ENCODE results near the gene LAMA2. TPM values are rescaled to one million over a fixed set of nuclear protein-coding genes. Genes with fewer than 3 reads are reported as not detected.

LAMA2 gene
- total and polyA plus RNA-seq, 2 experiments from 2014 or later = 0.91 to 6.4 TPM

- ATAC-seq = no peak
- Mint-ChIP-seq H3K9me3 (no peaks in the 10 kb centered on the region), H3K27ac (no peak overlapping the region), H3K4me3 (no peak overlapping the region), H3K27me3 (ENCODE audit: insufficient read depth, low read depth, poor library complexity) (no peaks in the 10 kb centered on the region), H3K36me3 (ENCODE audit: low read depth) (no peaks in the 10 kb centered on the region), H3K4me1 (peaks cover 9% of the 10 kb centered on the region; the same call in 2 of the 3 replicates)
- no peaks in the 10 kb centered on the region for H3K27me3 ChIP-seq (ENCODE audit: insufficient read depth)
- no peak overlapping the region for H3K27ac ChIP-seq (ENCODE audit: low read depth)
- no peaks in the 10 kb centered on the region for H4K20me1 ChIP-seq (replicated peaks; ENCODE audit: insufficient read depth)
- H3K4me2 ChIP-seq = no peak overlapping the region
- no peaks in the 10 kb centered on the region for H3K4me1 ChIP-seq (ENCODE audit: insufficient read depth)
- H3K4me3 ChIP-seq = no peak overlapping the region
- TF ChIP-seq STAT1 (IDR thresholded peaks at IDR 0.05; ENCODE audit: unreplicated experiment) = no peak
- no peak for TF ChIP-seq NANOG (IDR thresholded peaks at IDR 0.05; ENCODE audit: borderline replicate concordance)
- no peak for TF ChIP-seq ZNF331 (CRISPR knock-in tag; IDR thresholded peaks at IDR 0.05; ENCODE audit: low read depth)
- H3K79me2 ChIP-seq (replicated peaks; ENCODE audit: insufficient read depth) = no peaks in the 10 kb centered on the region
- no peaks in the 10 kb centered on the region for H3F3A ChIP-seq (replicated peaks; ENCODE audit: low read depth)
- no peaks in the 10 kb centered on the region for H3K36me3 ChIP-seq (ENCODE audit: insufficient read depth)
- no peak overlapping the region for H2AFZ ChIP-seq
- no peak for DNase-seq (ENCODE audit: low spot score)
- no peaks in the 10 kb centered on the region for H3K9me2 ChIP-seq (ENCODE audit: insufficient read depth)
Observed at GRCh38 chr6:129098061-129098553, 215.2 kb downstream of the LAMA2 start.

GRCh38 chr6:129099696-129100095 lies 216.8 kb downstream of the LAMA2 start:
- Mint-ChIP-seq H3K27ac (no peak overlapping the region), H3K36me3 (ENCODE audit: low read depth) (no peaks in the 10 kb centered on the region), H3K4me3 (no peak overlapping the region), H3K27me3 (ENCODE audit: insufficient read depth, low read depth, poor library complexity) (no peaks in the 10 kb centered on the region), H3K9me3 (no peaks in the 10 kb centered on the region), H3K4me1 (peaks cover 10% of the 10 kb centered on the region; the same call in 2 of the 3 replicates)
- Histone ChIP-seq H3K9me2 (ENCODE audit: insufficient read depth) (no peaks in the 10 kb centered on the region), H4K20me1 (replicated peaks; ENCODE audit: insufficient read depth) (no peaks in the 10 kb centered on the region), H3K79me2 (replicated peaks; ENCODE audit: insufficient read depth) (no peaks in the 10 kb centered on the region), H3F3A (replicated peaks; ENCODE audit: low read depth) (no peaks in the 10 kb centered on the region), H3K4me3 (no peak overlapping the region), H3K4me2 (no peak overlapping the region), H3K36me3 (ENCODE audit: insufficient read depth) (no peaks in the 10 kb centered on the region), H2AFZ (no peak overlapping the region), H3K27me3 (ENCODE audit: insufficient read depth) (no peaks in the 10 kb centered on the region), H3K4me1 (ENCODE audit: insufficient read depth) (no peaks in the 10 kb centered on the region), H3K27ac (ENCODE audit: low read depth) (no peak overlapping the region)
- no peak for DNase-seq (ENCODE audit: low spot score)
- no peak for ATAC-seq
- TF ChIP-seq ZNF462 (CRISPR knock-in tag; IDR thresholded peaks at IDR 0.05) (no peak), EZH2 (IDR thresholded peaks at IDR 0.05; ENCODE audit: low read depth, unreplicated experiment) (no peak), REST (IDR thresholded peaks at IDR 0.05; ENCODE audit: unreplicated experiment) (no peak), ZNF114 (CRISPR knock-in tag; IDR thresholded peaks at IDR 0.05) (no peak), STAT1 (IDR thresholded peaks at IDR 0.05; ENCODE audit: unreplicated experiment) (no peak), CTCF (conservative IDR thresholded peaks at IDR 0.05; ENCODE audit: low read depth in 2 of 2) (no peak), JUNB (IDR thresholded peaks at IDR 0.05; ENCODE audit: unreplicated experiment) (no peak)
